Mucosa of descending colon (tissue), 3 donors: ENCODE data around the gene GRIK3. TPM values are rescaled to one million over a fixed set of nuclear protein-coding genes. Genes with fewer than 3 reads are reported as not detected.

Experiments
- ATAC-seq: fragments of 200-7000 bp; cut with Tn5 transposase; one replicate; pipeline ENCODE4 v1.9.1; 2020; ENCODE audit warnings: mild to moderate bottlenecking, moderate library complexity
- DNase-seq, 3 donors: peaks; one replicate each; pipeline ENCODE4 v3.0.0-alpha.2; 2020
- H3K36me3 ChIP-seq: fragments of 200-600 bp; one replicate; pipeline ENCODE4 v1.8.0; 2021; ENCODE audit warnings: low read depth, mild to moderate bottlenecking
- H3K4me1 ChIP-seq: fragments of 200-600 bp; one replicate; pipeline ENCODE4 v1.8.0; 2021; ENCODE audit warnings: low read depth, mild to moderate bottlenecking
- H3K4me3 ChIP-seq: fragments of 200-600 bp; one replicate; pipeline ENCODE4 v1.8.0; 2021; ENCODE audit warnings: mild to moderate bottlenecking
- H3K9me3 ChIP-seq: fragments of 200-600 bp; one replicate; pipeline ENCODE4 v1.8.0; 2021; ENCODE audit warnings: mild to moderate bottlenecking
- CTCF ChIP-seq: fragments of 200-600 bp; IDR thresholded peaks from one replicate; pipeline ENCODE4 v1.8.0; 2022; ENCODE audit warnings: antibody characterized with exemption, mild to moderate bottlenecking
- intact Hi-C, 2 donors: fragments of 100-400 bp; cut with DNase I in 1 of 2; cut with micrococcal nuclease in 1 of 2; formaldehyde crosslinking; loops; one replicate each; pipeline versions ENCODE4 v1.11.0 to v1.11.1; 2022; cut with DNase I, micrococcal nuclease
- total RNA-seq, 3 donors: library from RNA; stranded (reverse); fragmentation: NEBNext Ultra II Directional in 2 of 3; extraction: Animal tissue kit (Norgen Biotek cat#: 25700) in 2 of 3; gene quantifications; one replicate each; pipeline versions ENCODE4 v1.2.1 to v1.2.4, GENCODE V29; 2021 to 2023
- donor health status: DM: no; HTN: no; CAD: no; lungs with moderate emphysema.
- donor health status: DM: no; HTN: no; CAD: no.
- donor health status: DM: no; HTN: yes; CAD: no.

GRIK3 gene
- total RNA-seq, 3 donors from 2014 or later, result 0.41 to 13.6 (median 1.5) TPM

GRCh38 chr1:36986241-36986985, 47.9 kb downstream of the GRIK3 start:
- no peaks in the 10 kb centered on the region for H3K9me3 ChIP-seq
- DNase-seq (no peak), ATAC-seq (no peak)
- no peak overlapping the region for H3K4me3 ChIP-seq
- intact Hi-C loops, result no loop called here
- TF ChIP-seq CTCF, result no peak
- no peaks in the 10 kb centered on the region for H3K36me3 ChIP-seq
- H3K4me1 ChIP-seq, result no peaks in the 10 kb centered on the region

GRCh38 chr1:36984675-36985074, 49.6 kb downstream of the GRIK3 start:
- no peak overlapping the region for H3K4me3 ChIP-seq
- TF ChIP-seq CTCF, result no peak
- no peaks in the 10 kb centered on the region for H3K4me1 ChIP-seq
- no peaks in the 10 kb centered on the region for H3K36me3 ChIP-seq
- ATAC-seq (no peak), DNase-seq (no peak)
- H3K9me3 ChIP-seq, result no peaks in the 10 kb centered on the region
- intact Hi-C loops, result no loop called here

DNA sequence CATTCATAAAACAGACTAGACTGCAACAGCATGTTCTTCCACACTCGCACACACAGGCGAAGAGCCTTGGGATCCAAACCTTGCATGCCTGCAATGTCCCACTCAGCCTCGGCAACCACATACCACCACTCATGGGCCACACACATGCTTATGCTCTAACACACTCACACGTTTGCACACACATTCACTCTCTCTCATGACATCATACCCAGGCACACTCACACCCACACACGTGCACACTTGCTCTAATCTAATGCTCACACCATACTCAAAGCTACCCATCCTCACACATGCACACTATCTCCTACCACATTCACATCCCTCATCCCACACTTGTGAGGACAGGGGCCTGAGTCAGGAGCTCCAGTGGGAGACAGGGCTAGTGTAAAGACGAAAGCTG, 50.3 kb downstream of the GRIK3 start:
- Histone ChIP-seq H3K4me1 (no peaks in the 10 kb centered on the region), H3K36me3 (no peaks in the 10 kb centered on the region), H3K4me3 (no peak overlapping the region), H3K9me3 (no peaks in the 10 kb centered on the region)
- intact Hi-C loops, result no loop called here
- no peak for DNase-seq
- no peak for ATAC-seq
- no peak for TF ChIP-seq CTCF

GRCh38 chr1:36982709-36983108, 51.6 kb downstream of the GRIK3 start:
- DNase-seq (no peak), ATAC-seq (no peak)
- Histone ChIP-seq H3K4me3 (no peak overlapping the region), H3K4me1 (no peaks in the 10 kb centered on the region), H3K9me3 (no peaks in the 10 kb centered on the region), H3K36me3 (no peaks in the 10 kb centered on the region)
- TF ChIP-seq CTCF, result no peak
- intact Hi-C loops, result no loop called here

DNA sequence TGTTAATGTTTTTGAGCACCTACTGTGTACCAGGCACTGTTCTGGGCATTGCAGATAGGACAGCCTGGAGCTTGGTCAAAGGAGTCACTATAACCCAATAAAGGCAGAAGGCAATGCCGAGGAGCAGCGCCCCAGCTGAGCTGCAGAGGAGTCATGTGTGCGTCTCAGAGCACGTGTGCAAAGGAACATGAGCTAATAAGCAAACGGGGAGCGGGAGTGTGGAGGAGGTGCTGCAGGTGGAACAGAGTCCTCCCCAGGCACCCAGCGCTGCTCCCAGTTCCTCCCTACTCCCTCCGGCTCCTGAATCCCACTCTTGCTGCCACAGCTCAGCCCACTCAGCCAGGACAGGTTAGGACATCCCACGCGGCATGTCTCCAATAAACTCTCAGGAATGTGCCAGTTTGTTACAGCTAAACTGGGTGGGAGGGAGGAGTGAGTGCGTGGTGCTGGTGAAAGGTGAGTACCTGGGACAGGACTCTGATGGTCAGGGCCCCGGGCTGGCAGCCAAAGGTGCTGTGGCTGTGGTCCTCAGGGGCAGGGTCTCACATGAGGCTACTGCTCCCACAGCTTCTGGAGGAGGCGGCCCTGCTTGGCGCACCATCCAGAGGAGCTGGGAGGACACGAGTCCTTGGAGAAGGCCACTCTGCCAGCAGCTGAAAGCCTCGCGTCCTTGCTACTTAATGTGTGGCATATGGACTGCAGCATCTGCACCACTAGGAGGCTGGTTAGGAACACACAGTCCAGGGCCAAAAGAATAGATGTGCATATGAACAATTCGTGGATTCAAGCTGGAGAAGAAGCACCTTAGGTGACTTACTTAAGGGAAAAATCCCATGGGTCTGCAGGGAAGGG, 52.3 kb downstream of the GRIK3 start:
- no peaks in the 10 kb centered on the region for H3K36me3 ChIP-seq
- ATAC-seq, result no peak
- no peaks in the 10 kb centered on the region for H3K4me1 ChIP-seq
- intact Hi-C loops, result no loop called here
- no peak for TF ChIP-seq CTCF
- H3K9me3 ChIP-seq, result no peaks in the 10 kb centered on the region
- no peak for DNase-seq
- H3K4me3 ChIP-seq, result no peak overlapping the region
